Measurements from ENCODE around the gene OR11G2. TPM values are rescaled to one million over a fixed set of nuclear protein-coding genes. Genes with fewer than 3 reads are reported as not detected.
"Not testable (repeated sequence)": the region's sequence is repeated elsewhere in the genome, so short reads cannot be mapped to it uniquely, and the experiment has no call there.

OR11G2 gene
- total RNA-seq, 1 donor from 2014 or later: not detected

GRCh38 chr14:20223410-20223809 lies 32.7 kb downstream of the OR11G2 start, which contains the start of gene OR11H6:
Gene OR11H6 (plus strand): TSS chr14:20223710. CDS start chr14:20223710, 0 bp downstream.
- DNase-seq (ENCODE audit: low read depth): no peak

- DNase-seq (ENCODE audit: low read depth): no peak
These were observed 38.0 kb downstream of the OR11G2 start, which contains the start of gene OR11H7 for GRCh38 chr14:20228681-20229080. Gene OR11H7 (plus strand): TSS chr14:20228981.

- DNase-seq (ENCODE audit: low read depth): not testable (repeated sequence)
These were observed 44.7 kb downstream of the OR11G2 start for GRCh38 chr14:20235415-20235814.

- DNase-seq (ENCODE audit: low read depth): no peak
These were observed 57.0 kb downstream of the OR11G2 start for GRCh38 chr14:20247646-20248246.

Other genes starting within 250 kb of the OR11G2 start
- not detected in 2 replicates for gene OR4K15, start 215.3 kb upstream of the OR11G2 start, total RNA-seq
- gene OR4Q2, start 188.7 kb upstream of the OR11G2 start, total RNA-seq: not detected in 2 replicates
- not detected in 2 replicates for gene OR4K14, start 171.6 kb upstream of the OR11G2 start, total RNA-seq
- not detected in 2 replicates for gene OR4K13, start 154.9 kb upstream of the OR11G2 start, total RNA-seq
- not detected in 2 replicates for gene OR4L1, start 130.9 kb upstream of the OR11G2 start, total RNA-seq
- not detected in 2 replicates for gene OR4K17, start 80.2 kb upstream of the OR11G2 start, total RNA-seq
- gene OR4N5, start 52.1 kb upstream of the OR11G2 start, total RNA-seq: not detected in 2 replicates
- not detected in 2 replicates for gene OR11H6, start 32.8 kb downstream of the OR11G2 start, total RNA-seq
- not detected in 2 replicates for gene OR11H7, start 38.1 kb downstream of the OR11G2 start, total RNA-seq
- gene OR11H4, start 48.4 kb downstream of the OR11G2 start, total RNA-seq: not detected in 2 replicates
- gene TTC5, start 115.1 kb downstream of the OR11G2 start, total RNA-seq: 9.6 and 11.3 TPM in 2 replicates
- 39.9 and 50.2 TPM in 2 replicates for gene CCNB1IP1, start 142.4 kb downstream of the OR11G2 start, total RNA-seq
- gene PARP2, start 152.7 kb downstream of the OR11G2 start, total RNA-seq: 17.2 and 21.1 TPM in 2 replicates
- gene TEP1, start 222.6 kb downstream of the OR11G2 start, total RNA-seq: 17.1 and 21.8 TPM in 2 replicates
- 0.05 and 0.16 TPM in 2 replicates for gene KLHL33, start 245.3 kb downstream of the OR11G2 start, total RNA-seq